Uterus (tissue), 2 donors: ENCODE data around the gene CLP1.

Source experiments
- POLR2A ChIP-seq, 2 donors: fragments of 450-650 bp; IDR thresholded peaks; one replicate each; pipeline ENCODE4 v1.6.1; 2016; ENCODE audit warnings: antibody characterized with exemption in 2 of 2, mild to moderate bottlenecking in 1 of 2, moderate library complexity in 1 of 2
- TF ChIP-seq, protein P1 (sequence below), 4 experiments: fragments of 200-600 bp in 2 of 4; fragments of 450-650 bp in 2 of 4; sonication (generic) in 2 of 4; IDR thresholded peaks; one replicate each; pipeline ENCODE4 v1.5.1; 2016 to 2019; ENCODE audit warnings: antibody characterized with exemption in 4 of 4, mild to moderate bottlenecking in 2 of 4, moderate library complexity in 1 of 4

- TF ChIP-seq, protein P1, sequence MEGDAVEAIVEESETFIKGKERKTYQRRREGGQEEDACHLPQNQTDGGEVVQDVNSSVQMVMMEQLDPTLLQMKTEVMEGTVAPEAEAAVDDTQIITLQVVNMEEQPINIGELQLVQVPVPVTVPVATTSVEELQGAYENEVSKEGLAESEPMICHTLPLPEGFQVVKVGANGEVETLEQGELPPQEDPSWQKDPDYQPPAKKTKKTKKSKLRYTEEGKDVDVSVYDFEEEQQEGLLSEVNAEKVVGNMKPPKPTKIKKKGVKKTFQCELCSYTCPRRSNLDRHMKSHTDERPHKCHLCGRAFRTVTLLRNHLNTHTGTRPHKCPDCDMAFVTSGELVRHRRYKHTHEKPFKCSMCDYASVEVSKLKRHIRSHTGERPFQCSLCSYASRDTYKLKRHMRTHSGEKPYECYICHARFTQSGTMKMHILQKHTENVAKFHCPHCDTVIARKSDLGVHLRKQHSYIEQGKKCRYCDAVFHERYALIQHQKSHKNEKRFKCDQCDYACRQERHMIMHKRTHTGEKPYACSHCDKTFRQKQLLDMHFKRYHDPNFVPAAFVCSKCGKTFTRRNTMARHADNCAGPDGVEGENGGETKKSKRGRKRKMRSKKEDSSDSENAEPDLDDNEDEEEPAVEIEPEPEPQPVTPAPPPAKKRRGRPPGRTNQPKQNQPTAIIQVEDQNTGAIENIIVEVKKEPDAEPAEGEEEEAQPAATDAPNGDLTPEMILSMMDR (IDR thresholded peaks at IDR 0.05) = no peak
- no peak for TF ChIP-seq POLR2A (IDR thresholded peaks at IDR 0.05)
These were observed 22.3 kb upstream of the CLP1 start for GRCh38 chr11:57635246-57635645.
